GM08714 (cell line): ENCODE results near the gene TXNRD2.

Experiments
- H3K4me3 ChIP-seq: fragments of 200-500 bp; sonication (Bioruptor generic); 2 replicates; pipeline ENCODE4 v1.5.1; 2014; ENCODE audit warnings: mild to moderate bottlenecking, low read length, inconsistent platforms
- ZNF274 ChIP-seq: IDR thresholded peaks from 2 replicates; pipeline ENCODE4 v1.6.1; 2012; ENCODE audit warnings: mild to moderate bottlenecking, low read depth, low read length

Gene TXNRD2

DNA sequence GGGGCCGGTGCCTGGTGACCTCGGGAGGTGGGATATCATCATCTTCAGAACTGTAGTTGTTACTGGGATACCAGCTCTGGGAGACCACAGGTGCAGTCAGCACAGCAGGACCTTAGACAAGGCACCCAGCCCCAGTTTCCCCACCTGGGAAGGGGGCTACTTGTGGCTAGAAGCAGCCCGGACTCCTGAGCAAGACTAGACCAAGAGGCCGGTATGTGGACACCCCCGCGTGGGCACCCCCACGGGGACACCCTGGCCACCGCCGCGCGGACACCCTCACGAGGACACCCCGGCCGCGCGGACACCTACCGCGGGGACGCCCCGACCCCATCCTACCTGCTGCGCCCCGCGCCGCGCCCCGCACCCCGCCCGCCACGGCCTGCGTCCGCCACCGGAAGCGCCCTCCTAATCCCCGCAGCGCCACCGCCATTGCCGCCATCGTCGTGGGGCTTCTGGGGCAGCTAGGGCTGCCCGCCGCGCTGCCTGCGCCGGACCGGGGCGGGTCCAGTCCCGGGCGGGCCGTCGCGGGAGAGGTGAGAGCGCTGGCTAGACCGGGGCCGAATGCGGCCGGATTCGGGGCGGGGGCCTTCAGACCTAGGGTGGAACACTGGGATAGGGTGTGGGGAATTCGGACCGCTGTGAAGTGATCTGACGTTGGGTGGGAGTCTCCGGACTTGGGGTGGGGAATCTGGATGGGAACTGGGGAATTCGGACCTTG, at the start of gene TXNRD2, which contains the start of gene COMT:
TXNRD2 (minus strand) TSS at position 454 of the 718 bp plus-strand sequence; CDS start at position 439, 15 bp downstream.
COMT (plus strand) TSS at position 408 of the 718 bp plus-strand sequence. CDS start 20,755 bp downstream, outside the sequence.
- TF ChIP-seq ZNF274 = no peak
- peak within 1 kb of the TSS; percentile 88 for H3K4me3 ChIP-seq

DNA sequence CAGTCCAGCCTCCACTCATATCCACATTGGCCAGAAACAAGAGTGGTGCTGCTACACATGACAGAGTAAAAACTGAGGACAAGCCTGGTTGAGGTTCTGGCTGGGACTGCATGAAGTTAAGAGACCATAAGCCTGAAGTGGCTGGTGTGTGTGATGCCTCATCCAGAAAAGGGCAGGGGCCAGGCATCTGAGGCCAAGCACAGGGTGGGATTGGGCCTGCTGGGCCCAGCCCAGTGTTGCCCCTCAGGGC, 49.7 kb upstream of the TXNRD2 start:
- TF ChIP-seq ZNF274 = no peak
- no peak overlapping the region for H3K4me3 ChIP-seq

GRCh38 chr22:19990609-19991394, 49.2 kb upstream of the TXNRD2 start:
- no peak overlapping the region for H3K4me3 ChIP-seq

DNA sequence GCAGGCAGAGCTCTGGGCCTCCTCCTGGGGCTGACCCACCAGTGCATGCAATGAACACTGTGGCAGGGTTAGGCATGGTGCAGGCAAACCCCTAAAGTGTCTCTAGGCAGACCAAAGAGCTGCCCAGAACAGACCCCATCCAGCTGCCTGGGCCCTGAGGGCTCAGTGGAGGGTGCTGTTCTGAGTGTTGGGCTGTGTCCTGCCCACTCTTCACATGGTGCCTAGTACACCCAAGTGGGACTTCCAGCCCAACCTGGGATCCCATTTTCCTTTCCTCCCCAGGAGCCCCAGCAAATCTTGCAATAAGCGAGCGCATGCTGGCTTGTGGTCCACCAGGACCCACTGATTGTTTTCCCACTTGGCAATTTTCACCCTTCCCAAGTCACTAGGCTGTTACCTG, 48.6 kb upstream of the TXNRD2 start:
- no peak overlapping the region for H3K4me3 ChIP-seq
- TF ChIP-seq ZNF274 = no peak

More at GRCh38 chr22:19990609-19991394, 49.2 kb upstream of the TXNRD2 start:
- TF ChIP-seq ZNF274 = no peak

- H3K4me3 ChIP-seq = no peak overlapping the region
- TF ChIP-seq ZNF274 = no peak
Observed at GRCh38 chr22:19989725-19990067, 48.1 kb upstream of the TXNRD2 start.

GRCh38 chr22:19988965-19989724, 47.5 kb upstream of the TXNRD2 start:
- no peak overlapping the region for H3K4me3 ChIP-seq
- no peak for TF ChIP-seq ZNF274

GRCh38 chr22:19988331-19988808, 46.8 kb upstream of the TXNRD2 start:
- no peak for TF ChIP-seq ZNF274
- H3K4me3 ChIP-seq = no peak overlapping the region

GRCh38 chr22:19987394-19988306, 46.0 kb upstream of the TXNRD2 start:
- no peak for TF ChIP-seq ZNF274
- no peak overlapping the region for H3K4me3 ChIP-seq

DNA sequence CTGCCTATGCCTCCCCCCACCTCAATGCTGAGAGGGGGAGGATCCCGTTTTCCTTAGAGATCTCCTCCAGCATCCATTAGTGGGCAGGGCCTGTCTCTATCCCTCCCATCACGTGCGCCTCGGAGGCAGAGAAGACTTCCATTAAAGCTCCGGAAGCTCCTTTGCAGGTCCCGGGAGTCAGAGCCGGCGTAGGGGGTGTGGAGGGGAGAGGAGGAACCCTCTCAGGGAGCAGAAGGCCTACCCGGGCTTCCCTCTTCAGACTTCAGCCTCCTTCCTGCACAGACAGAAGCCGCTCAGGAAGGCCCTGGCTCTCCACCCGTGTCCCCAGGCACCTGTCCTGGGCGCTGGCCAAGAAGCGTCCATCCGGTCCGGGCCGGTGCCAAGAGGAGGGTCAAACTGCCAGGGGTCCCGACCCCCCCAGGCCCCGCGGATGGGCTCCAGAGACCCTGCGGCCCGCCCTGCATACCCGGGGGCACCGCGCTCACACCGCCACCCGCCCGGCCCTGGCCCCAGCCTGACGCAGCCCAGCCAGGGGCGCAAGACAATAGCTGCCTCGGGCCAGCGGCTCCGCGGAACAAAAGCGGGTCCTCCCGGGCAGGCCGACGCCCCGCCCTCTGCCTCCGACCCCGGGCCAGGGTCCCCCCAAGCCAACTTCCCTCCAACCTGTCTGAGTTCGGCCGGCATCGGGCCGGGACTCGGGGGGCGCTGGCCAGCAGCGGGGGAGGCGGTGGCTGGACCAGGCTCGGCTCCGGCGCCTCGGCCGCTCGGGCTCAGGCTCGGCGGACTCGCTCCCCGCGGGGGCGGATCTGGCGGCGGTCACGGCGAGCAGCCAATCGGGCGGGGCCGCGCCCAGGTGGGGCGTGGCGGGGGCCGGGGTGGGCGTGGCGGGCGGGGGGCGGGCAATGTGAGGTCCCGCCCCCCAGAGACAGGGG, 45.1 kb upstream of the TXNRD2 start:
- TF ChIP-seq ZNF274 = no peak
- peak overlapping the region; percentile 66; the same call in 1 of the 2 replicates for H3K4me3 ChIP-seq

DNA sequence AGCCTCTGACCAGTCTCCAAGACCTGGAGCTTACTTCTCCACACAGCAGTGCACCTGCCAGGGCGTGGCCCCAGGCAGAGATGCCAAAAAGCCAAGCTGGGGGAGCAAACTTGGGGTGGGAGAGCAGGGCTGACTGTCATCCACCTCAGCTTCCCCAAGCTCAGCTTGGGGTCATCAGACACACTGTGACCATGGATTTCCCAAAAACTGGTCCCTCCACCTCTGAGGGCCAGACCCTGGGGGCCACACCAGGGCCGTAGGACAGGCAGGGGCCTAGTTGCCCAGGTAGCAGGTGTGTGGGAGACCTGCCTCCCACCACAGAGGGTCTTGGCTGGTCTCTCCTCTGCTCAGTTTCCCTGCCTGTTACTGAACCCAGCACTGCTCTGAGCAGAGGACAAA, 44.4 kb upstream of the TXNRD2 start:
- no peak for TF ChIP-seq ZNF274
- no peak overlapping the region for H3K4me3 ChIP-seq

GRCh38 chr22:19984851-19985811, 43.5 kb upstream of the TXNRD2 start:
- TF ChIP-seq ZNF274 = no peak
- no peak overlapping the region for H3K4me3 ChIP-seq
